Hematopoietic multipotent progenitor cell treated with erythropoietin and hydrocortisone succinate and interleukin-3 and kit ligand, for 15 days (in vitro differentiated cells): Measurements from ENCODE around the gene MBD1.
"Not testable (repeated sequence)": the region's sequence is repeated elsewhere in the genome, so short reads cannot be mapped to it uniquely, and the experiment has no call there.

ENCODE experiments used
- DNase-seq: peaks from one replicate; pipeline ENCODE4 v3.0.0-alpha.2; 2015; ENCODE audit warnings: low spot score

Gene MBD1

GRCh38 chr18:50293039-50293438, 11.7 kb upstream of the MBD1 start:
- DNase-seq = no peak

- DNase-seq = no peak
These were observed 7.8 kb upstream of the MBD1 start for GRCh38 chr18:50289108-50289443.

- DNase-seq = not testable (repeated sequence)
These were observed 7.2 kb upstream of the MBD1 start for GRCh38 chr18:50288348-50289107.

- DNase-seq = peak; percentile 94
These were observed 6.4 kb upstream of the MBD1 start, which contains the start of gene CXXC1 for GRCh38 chr18:50287441-50288347. Gene CXXC1, minus strand, starts transcription at chr18:50287692. Its CDS starts 103 bp downstream, at chr18:50287589.

- DNase-seq = peak; percentile 45
These were observed 5.7 kb upstream of the MBD1 start for GRCh38 chr18:50287028-50287440.

- peak; percentile 71 for DNase-seq
These were observed 5.2 kb upstream of the MBD1 start for GRCh38 chr18:50286391-50287027.

GRCh38 chr18:50285631-50286321, 4.5 kb upstream of the MBD1 start:
- no peak for DNase-seq

GRCh38 chr18:50285071-50285470, 3.7 kb upstream of the MBD1 start:
- no peak for DNase-seq

GRCh38 chr18:50284255-50284885, 3.0 kb upstream of the MBD1 start:
- DNase-seq = no peak

GRCh38 chr18:50283469-50284209, 2.3 kb upstream of the MBD1 start:
- no peak for DNase-seq

- DNase-seq = no peak
These were observed 1.4 kb upstream of the MBD1 start for GRCh38 chr18:50282521-50283335.

GRCh38 chr18:50281972-50282520, 723 bp upstream of the MBD1 start:
- no peak for DNase-seq

- no peak for DNase-seq
These were observed 522 bp downstream of the MBD1 start for GRCh38 chr18:50280707-50281294.

- no peak for DNase-seq
These were observed 1.6 kb downstream of the MBD1 start for GRCh38 chr18:50279752-50280151.

- DNase-seq = no peak
These were observed 3.4 kb downstream of the MBD1 start for GRCh38 chr18:50277942-50278341.

- DNase-seq = no peak
These were observed 4.9 kb downstream of the MBD1 start for GRCh38 chr18:50276452-50276851.

- no peak for DNase-seq
These were observed 5.8 kb downstream of the MBD1 start for GRCh38 chr18:50275503-50276036.

GRCh38 chr18:50274941-50275340, 6.4 kb downstream of the MBD1 start:
- no peak for DNase-seq

- no peak for DNase-seq
These were observed 7.3 kb downstream of the MBD1 start for GRCh38 chr18:50274044-50274442.
